GM23338 (cell line): ENCODE data around the gene FAM53B. TPM values are rescaled to one million over a fixed set of nuclear protein-coding genes. Genes with fewer than 3 reads are reported as not detected.
A peak's percentile ranks its signal among the peaks of the same experiment; 100 is the strongest.

Source experiments
- ATAC-seq: fragments of 200-7000 bp; cut with Tn5 transposase; 3 replicates; pipeline ENCODE4 v1.9.1; 2020
- DNase-seq: peaks from one replicate; pipeline ENCODE4 v3.0.0-alpha.2; 2015; ENCODE audit warnings: low spot score
- H2AFZ ChIP-seq: fragments of 200-600 bp; sonication (generic); 2 replicates; pipeline ENCODE4 v1.8.0; 2016; ENCODE audit warnings: antibody characterized with exemption, mild to moderate bottlenecking, moderate library complexity
- H3F3A ChIP-seq: fragments of 200-600 bp; sonication (generic); replicated peaks from 2 replicates; pipeline ENCODE4 v1.8.0; 2017; ENCODE audit warnings: antibody characterized with exemption, mixed run types, low read depth
- H3K27ac ChIP-seq: fragments of 200-600 bp; sonication (generic); 2 replicates; pipeline ENCODE4 v1.6.1; 2016; ENCODE audit warnings: low read depth
- H3K27me3 ChIP-seq: fragments of 200-600 bp; sonication (generic); 2 replicates; pipeline ENCODE4 v1.8.0; 2016; ENCODE audit warnings: mild to moderate bottlenecking, mixed run types, moderate library complexity; ENCODE audit not compliant: insufficient read depth
- H3K36me3 ChIP-seq: fragments of 200-600 bp; sonication (generic); 2 replicates; pipeline ENCODE4 v1.8.0; 2016; ENCODE audit warnings: mild to moderate bottlenecking; ENCODE audit not compliant: insufficient read depth
- H3K4me1 ChIP-seq: fragments of 200-600 bp; sonication (generic); 2 replicates; pipeline ENCODE4 v1.8.0; 2016; ENCODE audit warnings: mild to moderate bottlenecking, moderate library complexity; ENCODE audit not compliant: insufficient read depth
- H3K4me2 ChIP-seq: fragments of 200-600 bp; sonication (generic); 2 replicates; pipeline ENCODE4 v1.7.1; 2017; ENCODE audit warnings: mixed run types
- H3K4me3 ChIP-seq: fragments of 200-600 bp; sonication (generic); 2 replicates; pipeline ENCODE4 v1.6.1; 2016; ENCODE audit warnings: mixed run types
- H3K79me2 ChIP-seq: fragments of 200-600 bp; sonication (generic); replicated peaks from 2 replicates; pipeline ENCODE4 v1.8.0; 2017; ENCODE audit warnings: mild to moderate bottlenecking; ENCODE audit not compliant: insufficient read depth
- H3K9me2 ChIP-seq: fragments of 200-600 bp; sonication (generic); 2 replicates; pipeline ENCODE4 v1.8.0; 2017; ENCODE audit not compliant: insufficient read depth
- H4K20me1 ChIP-seq: fragments of 200-600 bp; sonication (generic); replicated peaks from 2 replicates; pipeline ENCODE4 v1.8.0; 2017; ENCODE audit warnings: mild to moderate bottlenecking; ENCODE audit not compliant: insufficient read depth
- H3K27ac Mint-ChIP-seq: 2 replicates; pipeline ENCODE4 v1.8.0; 2020; ENCODE audit warnings: inconsistent platforms, mild to moderate bottlenecking, moderate library complexity, mixed read lengths
- H3K27me3 Mint-ChIP-seq: 3 replicates; pipeline ENCODE4 v1.8.0; 2022; ENCODE audit warnings: low read depth, mild to moderate bottlenecking, moderate library complexity, mixed read lengths, inconsistent platforms; ENCODE audit not compliant: insufficient read depth, poor library complexity
- H3K36me3 Mint-ChIP-seq: 3 replicates; pipeline ENCODE4 v1.8.0; 2021; ENCODE audit warnings: low read depth, mild to moderate bottlenecking, inconsistent platforms, moderate library complexity, mixed read lengths
- H3K4me1 Mint-ChIP-seq: 3 replicates; pipeline ENCODE4 v1.8.0; 2020; ENCODE audit warnings: mild to moderate bottlenecking, inconsistent platforms, mixed read lengths
- H3K4me3 Mint-ChIP-seq: 3 replicates; pipeline ENCODE4 v1.8.0; 2021; ENCODE audit warnings: moderate library complexity, mild to moderate bottlenecking, inconsistent platforms, mixed read lengths
- H3K9me3 Mint-ChIP-seq: 3 replicates; pipeline ENCODE4 v1.8.0; 2020; ENCODE audit warnings: moderate library complexity, mild to moderate bottlenecking, inconsistent platforms, mixed read lengths
- CTCF ChIP-seq, 2 experiments: fragments of 200-600 bp in 1 of 2; sonication (generic) in 1 of 2; conservative IDR thresholded peaks; 2 replicates each; pipeline versions ENCODE4 v1.5.1 to v1.6.1; 2016 to 2017; ENCODE audit warnings: antibody characterized with exemption in 2 of 2, low read depth in 2 of 2, mild to moderate bottlenecking in 2 of 2, moderate library complexity in 1 of 2
- ETS1 ChIP-seq: IDR thresholded peaks from 2 replicates; pipeline ENCODE4 v1.6.1; 2016; ENCODE audit warnings: antibody characterized with exemption
- EZH2 ChIP-seq: fragments of 200-600 bp; sonication (generic); IDR thresholded peaks from one replicate; pipeline ENCODE4 v1.8.0; 2017; ENCODE audit warnings: antibody characterized with exemption, mild to moderate bottlenecking, low read depth; ENCODE audit not compliant: unreplicated experiment
- STAT1 ChIP-seq: IDR thresholded peaks from one replicate; pipeline ENCODE4 v1.6.1; 2016; ENCODE audit warnings: antibody characterized with exemption; ENCODE audit not compliant: unreplicated experiment
- polyA plus RNA-seq: library from polyadenylated mRNA; unstranded; fragments of >200 nt; fragmentation: Nextera tagmentation; extraction: Ambion mirVana; gene quantifications from 2 replicates; pipeline ENCODE4 v1.2.1, GENCODE V29; 2016
- total RNA-seq: library from RNA; depleted of rRNA; stranded (reverse); fragments of >200 nt; shearing (Covaris generic); gene quantifications from 2 replicates; pipeline ENCODE4 v1.2.3, GENCODE V29; 2014

The FAM53B gene
- total and polyA plus RNA-seq, 2 experiments from 2014 or later: 3.0 to 20.3 TPM

- Histone ChIP-seq H2AFZ (peak overlapping the region; percentile 82; the same call in 1 of the 2 replicates), H3K27me3 (peaks cover 29% of the 10 kb centered on the region), H3K79me2 (peaks cover 9% of the 10 kb centered on the region), H4K20me1 (peaks cover 8% of the 10 kb centered on the region), H3K9me2 (no peaks in the 10 kb centered on the region), H3K36me3 (no peaks in the 10 kb centered on the region), H3K4me2 (peak overlapping the region; percentile 92), H3F3A (0 out of 2 replicates have a peak, but pooled peaks cover 3% of the 10 kb centered on the region), H3K27ac (no peak overlapping the region), H3K4me3 (peak overlapping the region; percentile 74), H3K4me1 (peaks cover 45% of the 10 kb centered on the region)
- H3K9me3 Mint-ChIP-seq: no peaks in the 10 kb centered on the region
- DNase-seq (peak; percentile 50), ATAC-seq (peak; percentile 12)
- peaks cover 52% of the 10 kb centered on the region for H3K4me1 Mint-ChIP-seq
- H3K36me3 Mint-ChIP-seq: no peaks in the 10 kb centered on the region
- H3K27ac Mint-ChIP-seq: no peak overlapping the region; the same call in 1 of the 2 replicates
- H3K4me3 Mint-ChIP-seq: peak overlapping the region; percentile 94
- peaks cover 31% of the 10 kb centered on the region for H3K27me3 Mint-ChIP-seq
- peak; percentile 48 for TF ChIP-seq EZH2
- no peak for TF ChIP-seq ETS1
Measured at GRCh38 chr10:124743191-124744101, 732 bp downstream of the FAM53B start.

DNA sequence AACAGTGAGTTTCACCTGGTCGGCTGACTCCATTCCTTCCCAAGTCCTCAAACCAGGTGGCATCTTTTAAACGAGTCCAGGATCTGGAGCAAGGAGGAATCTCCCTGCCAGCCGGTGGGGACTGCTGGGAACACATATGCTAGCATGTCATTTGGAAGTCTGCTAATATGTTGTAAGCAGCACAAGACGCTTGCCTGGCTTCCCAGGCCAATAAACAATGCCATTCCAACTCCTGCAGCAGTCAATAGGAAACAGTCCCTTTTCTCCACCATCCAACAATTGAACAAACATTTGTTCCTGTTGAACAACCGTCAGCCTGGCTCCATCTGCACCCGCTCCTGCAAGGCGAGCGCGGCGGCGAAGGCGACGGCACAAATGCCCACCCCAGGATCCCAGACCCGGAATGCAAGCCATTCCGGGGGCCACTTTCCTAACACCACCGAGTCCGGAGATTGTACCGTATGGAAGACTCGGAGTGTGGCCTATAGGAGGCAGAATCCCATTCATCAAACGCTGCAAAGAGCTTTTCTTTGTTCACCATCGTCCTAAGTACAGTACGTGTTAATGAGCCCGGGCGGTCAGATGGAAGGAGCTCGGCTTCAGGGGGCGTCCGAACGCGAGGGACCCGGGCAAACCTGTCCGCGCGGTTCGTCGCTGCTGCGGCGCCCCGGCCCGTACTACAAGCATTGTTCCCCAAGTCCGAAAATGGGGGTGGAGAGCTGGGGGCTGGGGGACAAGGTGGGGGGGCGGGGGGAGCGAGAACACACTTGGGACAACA lies 1.6 kb downstream of the FAM53B start:
- DNase-seq: peak; percentile 69
- H3K36me3 ChIP-seq: no peaks in the 10 kb centered on the region
- H3K27me3 ChIP-seq: peaks cover 29% of the 10 kb centered on the region
- H4K20me1 ChIP-seq: peaks cover 10% of the 10 kb centered on the region
- no peak overlapping the region for H3K27ac ChIP-seq
- H3K4me2 ChIP-seq: peak overlapping the region; percentile 92
- H2AFZ ChIP-seq: no peak overlapping the region
- H3K9me2 ChIP-seq: no peaks in the 10 kb centered on the region
- Mint-ChIP-seq H3K27ac (no peak overlapping the region), H3K4me1 (peaks cover 60% of the 10 kb centered on the region), H3K36me3 (no peaks in the 10 kb centered on the region), H3K27me3 (peaks cover 35% of the 10 kb centered on the region), H3K9me3 (no peaks in the 10 kb centered on the region), H3K4me3 (peak overlapping the region; percentile 94)
- 0 out of 2 replicates have a peak, but pooled peaks cover 3% of the 10 kb centered on the region for H3F3A ChIP-seq
- H3K4me3 ChIP-seq: peak overlapping the region; percentile 74
- ATAC-seq: peak; percentile 14
- peaks cover 53% of the 10 kb centered on the region for H3K4me1 ChIP-seq
- TF ChIP-seq CTCF (conservative IDR thresholded peaks at IDR 0.05; ENCODE audit: low read depth in 2 of 2) (peak; percentile 26 to 38; a peak in 3 of 4 replicates), STAT1 (no peak)
- H3K79me2 ChIP-seq: peaks cover 15% of the 10 kb centered on the region
